Measurements from ENCODE around the gene NELFA.

GRCh38 chr4:1993169-1993516 is 15.6 kb downstream of the NELFA start:
- no peak for TF ChIP-seq POLR2A (IDR thresholded peaks at IDR 0.05)
- no peak for TF ChIP-seq CTCF (IDR thresholded peaks at IDR 0.05)
- TF ChIP-seq POLR2AphosphoS5 (IDR thresholded peaks at IDR 0.05) = no peak
